ENCODE data around the gene MAOB.

- TF ChIP-seq POLR2A (IDR thresholded peaks at IDR 0.05; ENCODE audit: low read depth, low read length) (no peak), TAF1 (IDR thresholded peaks at IDR 0.05; ENCODE audit: borderline replicate concordance, low read depth, low read length) (no peak)
These were observed 164.2 kb downstream of the MAOB start for GRCh38 chrX:43718081-43718480.

Measured in GM12892 (cell line).